ENCODE results near the gene NRIP1. TPM values are rescaled to one million over a fixed set of nuclear protein-coding genes. Genes with fewer than 3 reads are reported as not detected.

Gene NRIP1
- total RNA-seq, 2 experiments from 2014 or later, result 6.1 to 6.5 TPM

DNA sequence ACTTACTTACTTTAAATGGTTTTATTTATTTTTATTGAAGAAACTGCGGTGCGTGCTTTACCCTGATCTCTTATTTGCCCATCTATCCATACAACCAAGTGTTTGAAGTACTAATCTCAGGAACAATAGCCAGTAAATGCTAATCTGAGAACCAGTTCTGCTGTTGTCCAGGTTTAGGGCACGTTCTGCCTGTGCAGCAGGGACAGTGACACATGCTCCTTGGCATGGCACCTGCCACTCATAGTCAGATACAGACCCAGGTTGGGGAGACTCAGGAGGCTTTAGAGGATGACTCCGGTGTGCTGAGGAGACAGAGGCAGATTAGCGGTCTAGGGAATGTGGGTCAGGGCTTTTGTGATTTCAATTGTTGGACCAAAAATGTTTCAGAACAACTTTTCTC is 83.6 kb downstream of the NRIP1 start:
- H3K9me3 Mint-ChIP-seq, result no peaks in the 10 kb centered on the region
- no peak overlapping the region for H3K4me3 Mint-ChIP-seq
- H3K4me1 Mint-ChIP-seq (ENCODE audit: low read depth), result peaks cover 12% of the 10 kb centered on the region
- intact Hi-C loops (cut with micrococcal nuclease), result no loop called here
- CTCF ChIA-PET, result no interaction called here
- no peaks in the 10 kb centered on the region for H3K27me3 Mint-ChIP-seq (ENCODE audit: low read depth)
- no peak overlapping the region for H3K27ac Mint-ChIP-seq
- DNase-seq, result no peak
- peaks cover 8% of the 10 kb centered on the region for H3K36me3 Mint-ChIP-seq (ENCODE audit: low read depth)

DNA sequence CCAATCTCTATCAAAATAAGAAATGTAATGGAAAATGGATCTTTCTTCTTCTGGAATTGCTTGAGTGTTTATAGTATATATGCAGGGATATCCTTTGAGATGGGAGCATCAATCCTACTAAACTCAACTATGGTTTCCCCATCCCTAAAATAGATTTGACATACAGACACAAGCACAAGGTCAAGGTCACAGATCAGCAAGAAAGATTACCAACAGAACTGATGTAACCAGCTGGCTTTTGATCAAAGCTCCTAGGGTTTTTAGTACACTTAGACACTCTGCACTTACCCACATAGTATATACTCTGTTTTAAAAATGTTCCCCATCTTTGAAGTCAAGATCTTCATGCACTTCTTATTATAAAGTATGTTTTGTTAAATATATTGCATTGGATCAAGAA is 85.5 kb downstream of the NRIP1 start:
- Mint-ChIP-seq H3K27me3 (ENCODE audit: low read depth) (no peaks in the 10 kb centered on the region), H3K36me3 (ENCODE audit: low read depth) (peaks cover 14% of the 10 kb centered on the region), H3K4me1 (ENCODE audit: low read depth) (peaks cover 6% of the 10 kb centered on the region), H3K27ac (no peak overlapping the region), H3K9me3 (no peaks in the 10 kb centered on the region), H3K4me3 (no peak overlapping the region)
- CTCF ChIA-PET, result no interaction called here
- intact Hi-C loops (cut with micrococcal nuclease), result no loop called here
- no peak for DNase-seq

DNA sequence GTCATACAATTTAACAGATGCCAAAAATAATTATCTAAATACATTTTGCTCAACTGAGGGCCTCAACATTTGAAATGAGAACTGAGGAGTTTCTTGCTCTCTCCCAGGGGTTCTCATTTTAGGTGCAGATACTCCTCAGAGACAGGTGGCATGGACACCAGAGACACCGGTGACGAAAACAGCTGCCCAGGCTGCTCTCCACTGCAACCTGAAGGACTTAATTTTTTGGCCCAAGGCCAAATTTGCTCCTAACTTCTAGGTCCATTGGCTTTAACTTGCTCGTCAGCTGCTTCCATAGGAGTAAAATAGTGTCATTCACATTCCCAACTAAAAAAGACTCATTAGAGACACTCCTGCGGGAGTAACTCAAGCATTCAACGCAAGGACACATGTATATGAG is 87.0 kb downstream of the NRIP1 start:
- no peak overlapping the region for H3K4me3 Mint-ChIP-seq
- H3K4me1 Mint-ChIP-seq (ENCODE audit: low read depth), result peaks cover 2% of the 10 kb centered on the region
- H3K9me3 Mint-ChIP-seq, result no peaks in the 10 kb centered on the region
- peaks cover 13% of the 10 kb centered on the region for H3K36me3 Mint-ChIP-seq (ENCODE audit: low read depth)
- DNase-seq, result no peak
- CTCF ChIA-PET, result no interaction called here
- no peaks in the 10 kb centered on the region for H3K27me3 Mint-ChIP-seq (ENCODE audit: low read depth)
- H3K27ac Mint-ChIP-seq, result no peak overlapping the region
- intact Hi-C loops (cut with micrococcal nuclease), result no loop called here

DNA sequence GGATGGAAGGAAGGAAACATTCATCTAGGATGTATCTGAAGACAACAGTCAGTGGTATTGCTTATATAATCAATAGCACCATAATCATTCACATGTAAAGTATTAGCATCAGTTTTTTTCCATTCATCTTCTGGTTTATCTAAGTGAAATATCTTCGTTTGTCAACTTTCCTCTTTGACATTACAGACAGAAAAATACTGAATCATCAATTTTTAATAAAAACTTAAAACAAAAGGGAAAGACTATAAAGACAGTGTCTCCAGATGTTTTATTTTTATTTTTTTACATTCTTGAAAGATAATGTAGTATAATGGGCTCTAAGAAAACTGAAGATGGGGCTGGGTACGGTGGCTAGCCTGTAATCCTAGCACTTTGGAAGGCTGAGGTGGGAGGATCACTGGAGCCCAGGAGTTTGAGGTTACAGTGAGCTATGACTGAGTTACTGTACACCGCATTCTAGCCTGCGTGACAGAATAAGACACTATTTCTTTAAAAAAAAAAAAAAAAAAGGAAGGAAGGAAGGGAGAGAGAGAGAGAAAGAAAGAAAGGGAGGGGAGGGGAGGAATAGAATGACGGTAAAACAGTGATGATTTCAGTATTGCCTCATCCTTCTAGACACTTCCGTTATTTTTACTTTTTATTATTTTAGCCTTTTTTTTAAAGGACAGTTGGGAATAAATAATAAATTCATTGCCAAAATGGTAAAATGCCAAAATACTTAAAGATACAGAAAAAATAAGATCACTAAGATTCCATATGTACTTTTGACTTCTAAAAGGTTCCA is 89.5 kb downstream of the NRIP1 start:
- Mint-ChIP-seq H3K9me3 (no peaks in the 10 kb centered on the region), H3K4me1 (ENCODE audit: low read depth) (no peaks in the 10 kb centered on the region), H3K4me3 (no peak overlapping the region), H3K27ac (no peak overlapping the region), H3K36me3 (ENCODE audit: low read depth) (peaks cover 13% of the 10 kb centered on the region), H3K27me3 (ENCODE audit: low read depth) (no peaks in the 10 kb centered on the region)
- intact Hi-C loops (cut with micrococcal nuclease), result no loop called here
- no peak for DNase-seq
- CTCF ChIA-PET, result no interaction called here

DNA sequence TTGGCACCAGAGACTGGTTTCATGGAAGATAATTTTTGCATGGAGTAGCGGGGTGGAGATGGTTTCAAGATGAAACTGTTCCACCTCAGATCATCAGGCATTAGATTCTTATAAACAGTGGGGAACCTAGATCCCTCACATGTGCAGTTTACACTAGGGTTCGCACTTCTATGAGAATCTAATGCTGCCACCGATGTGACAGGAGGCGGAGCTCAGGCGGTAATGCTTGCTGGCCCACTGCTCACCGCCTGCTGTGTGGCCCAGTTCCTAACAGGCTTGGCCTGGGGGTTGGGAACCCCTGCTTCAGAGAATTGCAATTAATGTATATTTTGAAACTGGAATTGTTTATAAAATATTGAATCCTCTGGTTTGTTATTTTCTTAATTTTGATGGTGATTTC is 92.1 kb downstream of the NRIP1 start:
- peaks cover 24% of the 10 kb centered on the region for H3K36me3 Mint-ChIP-seq (ENCODE audit: low read depth)
- DNase-seq, result no peak
- no peaks in the 10 kb centered on the region for H3K27me3 Mint-ChIP-seq (ENCODE audit: low read depth)
- no peak overlapping the region for H3K27ac Mint-ChIP-seq
- H3K4me3 Mint-ChIP-seq, result no peak overlapping the region
- peaks cover 3% of the 10 kb centered on the region for H3K4me1 Mint-ChIP-seq (ENCODE audit: low read depth)
- no peaks in the 10 kb centered on the region for H3K9me3 Mint-ChIP-seq
- CTCF ChIA-PET, result no interaction called here
- intact Hi-C loops (cut with micrococcal nuclease), result no loop called here

DNA sequence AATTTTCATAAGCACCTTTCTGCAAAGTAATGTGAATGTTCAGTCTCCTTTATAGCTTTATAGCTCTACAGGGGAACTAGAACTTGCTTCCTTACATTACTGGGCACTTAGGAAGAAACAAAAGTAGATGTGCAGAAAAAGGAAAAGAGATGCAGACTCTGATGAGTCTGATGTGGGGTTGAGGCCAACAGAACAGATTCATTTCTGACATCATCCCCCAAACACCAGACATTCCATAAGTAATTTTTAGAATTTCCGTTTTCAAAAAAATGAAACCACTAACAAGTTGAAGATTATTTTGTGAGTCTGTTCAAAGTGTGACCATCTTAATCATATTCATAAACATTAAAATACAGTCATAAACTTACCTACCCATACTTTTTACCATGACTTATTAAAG is 96.0 kb downstream of the NRIP1 start:
- CTCF ChIA-PET, result no interaction called here
- Mint-ChIP-seq H3K27ac (no peak overlapping the region), H3K4me1 (ENCODE audit: low read depth) (peaks cover 3% of the 10 kb centered on the region), H3K36me3 (ENCODE audit: low read depth) (peaks cover 46% of the 10 kb centered on the region), H3K9me3 (no peaks in the 10 kb centered on the region), H3K4me3 (no peak overlapping the region), H3K27me3 (ENCODE audit: low read depth) (no peaks in the 10 kb centered on the region)
- intact Hi-C loops (cut with micrococcal nuclease), result no loop called here
- DNase-seq, result no peak

DNA sequence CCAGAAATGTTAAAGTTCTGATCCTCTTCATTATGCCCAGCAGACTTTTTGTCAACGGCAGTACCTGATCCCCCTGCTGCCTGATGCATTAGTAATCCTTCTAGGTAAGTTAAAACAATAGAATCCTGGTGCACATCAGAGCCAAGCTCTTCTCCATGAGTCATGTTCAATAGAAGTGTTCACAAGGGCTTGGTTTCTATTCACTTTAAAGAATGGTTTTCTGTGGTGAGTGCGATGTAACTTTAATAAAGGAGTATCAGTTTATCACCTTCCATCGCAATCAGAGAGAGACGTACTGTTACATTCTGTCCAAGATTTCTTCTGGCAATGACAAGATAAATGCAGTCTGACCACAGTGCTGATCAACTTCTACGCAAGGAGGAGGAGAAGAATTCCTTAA is 96.8 kb downstream of the NRIP1 start:
- H3K4me3 Mint-ChIP-seq, result no peak overlapping the region
- intact Hi-C loops (cut with micrococcal nuclease), result no loop called here
- peaks cover 52% of the 10 kb centered on the region for H3K36me3 Mint-ChIP-seq (ENCODE audit: low read depth)
- no peak for DNase-seq
- H3K9me3 Mint-ChIP-seq, result no peaks in the 10 kb centered on the region
- peaks cover 3% of the 10 kb centered on the region for H3K4me1 Mint-ChIP-seq (ENCODE audit: low read depth)
- no peaks in the 10 kb centered on the region for H3K27me3 Mint-ChIP-seq (ENCODE audit: low read depth)
- H3K27ac Mint-ChIP-seq, result no peak overlapping the region
- CTCF ChIA-PET, result no interaction called here

DNA sequence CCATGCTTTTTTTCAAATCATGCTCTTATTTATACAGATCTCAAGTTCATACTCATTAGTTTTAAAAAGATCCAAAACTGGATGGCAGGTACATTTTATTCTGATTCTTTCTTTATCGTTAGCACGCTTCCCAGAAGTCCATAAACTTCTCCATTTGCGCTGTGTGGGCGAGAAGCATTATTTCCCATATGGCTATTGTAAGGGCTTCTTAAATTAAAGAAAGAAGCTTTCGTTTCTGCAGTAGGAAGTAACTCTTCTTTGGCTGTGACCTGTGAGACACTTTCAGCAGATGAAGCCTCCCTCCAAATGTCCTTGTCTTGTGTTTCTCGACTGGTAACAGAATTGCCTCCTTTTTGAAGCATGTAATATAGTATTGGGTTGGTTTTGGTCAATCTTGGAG is 100.2 kb downstream of the NRIP1 start:
- Mint-ChIP-seq H3K4me1 (ENCODE audit: low read depth) (peaks cover 3% of the 10 kb centered on the region), H3K27ac (no peak overlapping the region), H3K9me3 (no peaks in the 10 kb centered on the region), H3K36me3 (ENCODE audit: low read depth) (peaks cover 50% of the 10 kb centered on the region), H3K27me3 (ENCODE audit: low read depth) (no peaks in the 10 kb centered on the region), H3K4me3 (no peak overlapping the region)
- intact Hi-C loops (cut with micrococcal nuclease), result no loop called here
- CTCF ChIA-PET, result no interaction called here
- DNase-seq, result no peak

DNA sequence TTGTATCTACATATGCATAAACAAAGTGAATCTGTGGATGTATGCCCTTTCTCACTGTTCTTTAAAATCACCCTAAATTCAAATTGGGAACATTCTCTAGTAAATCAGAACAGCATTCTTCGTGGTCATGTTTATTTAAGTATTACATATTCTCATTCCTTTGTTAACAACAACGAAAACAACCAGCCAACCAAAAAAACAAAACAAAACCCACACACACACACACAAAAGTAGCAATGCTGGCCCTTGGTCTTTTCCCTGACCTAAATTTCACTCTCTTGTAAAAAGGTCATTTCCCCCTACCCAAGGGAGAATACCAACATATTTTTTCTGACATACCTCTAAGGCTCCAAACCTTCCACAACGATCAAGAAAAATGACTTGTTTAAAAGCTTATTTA is 102.6 kb downstream of the NRIP1 start:
- CTCF ChIA-PET, result no interaction called here
- intact Hi-C loops (cut with micrococcal nuclease), result no loop called here
- H3K27me3 Mint-ChIP-seq (ENCODE audit: low read depth), result no peaks in the 10 kb centered on the region
- H3K4me3 Mint-ChIP-seq, result no peak overlapping the region
- no peaks in the 10 kb centered on the region for H3K9me3 Mint-ChIP-seq
- H3K27ac Mint-ChIP-seq, result no peak overlapping the region
- DNase-seq, result no peak
- no peaks in the 10 kb centered on the region for H3K4me1 Mint-ChIP-seq (ENCODE audit: low read depth)
- peaks cover 31% of the 10 kb centered on the region for H3K36me3 Mint-ChIP-seq (ENCODE audit: low read depth)

DNA sequence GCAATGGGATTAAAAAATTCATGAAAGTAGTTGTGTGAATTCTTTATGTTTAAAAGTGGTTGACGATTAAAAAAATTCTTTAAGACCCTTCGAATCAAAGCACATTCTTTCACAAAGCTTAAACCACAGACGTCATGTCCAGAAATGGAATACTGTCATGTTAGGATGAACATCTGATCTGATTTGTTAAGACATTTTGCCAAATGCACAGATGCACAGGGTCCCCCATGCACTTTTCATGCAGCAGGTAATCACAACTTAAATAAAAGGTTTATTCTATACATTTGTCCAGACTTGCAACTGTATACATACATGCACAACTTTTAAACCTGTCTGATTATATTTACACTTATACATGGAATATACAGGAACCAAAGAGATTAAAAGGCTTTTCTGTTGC is 103.3 kb downstream of the NRIP1 start:
- no peaks in the 10 kb centered on the region for H3K27me3 Mint-ChIP-seq (ENCODE audit: low read depth)
- no peaks in the 10 kb centered on the region for H3K9me3 Mint-ChIP-seq
- no peaks in the 10 kb centered on the region for H3K4me1 Mint-ChIP-seq (ENCODE audit: low read depth)
- no peak overlapping the region for H3K27ac Mint-ChIP-seq
- intact Hi-C loops (cut with micrococcal nuclease), result no loop called here
- no peak overlapping the region for H3K4me3 Mint-ChIP-seq
- DNase-seq, result no peak
- H3K36me3 Mint-ChIP-seq (ENCODE audit: low read depth), result peaks cover 24% of the 10 kb centered on the region
- CTCF ChIA-PET, result no interaction called here

DNA sequence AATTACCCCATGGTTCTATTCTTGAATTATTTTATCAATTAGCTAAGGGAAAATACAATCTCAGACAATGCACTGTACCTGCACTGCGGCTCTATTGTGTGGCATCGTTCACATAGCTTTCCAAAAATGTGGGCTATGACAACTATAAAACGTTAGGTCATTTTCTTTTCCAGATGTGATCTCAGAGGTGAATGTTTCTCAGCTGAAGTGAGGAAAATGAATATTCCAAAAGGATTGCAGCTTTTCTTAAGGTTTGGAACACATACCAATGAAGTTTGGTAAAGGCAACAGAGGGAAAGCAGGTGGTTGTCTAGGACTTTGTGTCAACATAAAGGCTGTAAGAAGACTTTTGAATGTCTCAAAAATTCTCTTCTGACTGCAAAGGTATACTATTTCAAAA is 105.5 kb downstream of the NRIP1 start:
- Mint-ChIP-seq H3K36me3 (ENCODE audit: low read depth) (peaks cover 6% of the 10 kb centered on the region), H3K9me3 (no peaks in the 10 kb centered on the region), H3K27ac (no peak overlapping the region), H3K4me3 (no peak overlapping the region), H3K4me1 (ENCODE audit: low read depth) (no peaks in the 10 kb centered on the region), H3K27me3 (ENCODE audit: low read depth) (no peaks in the 10 kb centered on the region)
- DNase-seq, result no peak
- CTCF ChIA-PET, result interaction anchor here (0.6 kb wide), 1 partner anchor 172 kb away, joined by 4 read pairs; no protein-coding TSS in a partner anchor
- intact Hi-C loops (cut with micrococcal nuclease), result no loop called here

DNA sequence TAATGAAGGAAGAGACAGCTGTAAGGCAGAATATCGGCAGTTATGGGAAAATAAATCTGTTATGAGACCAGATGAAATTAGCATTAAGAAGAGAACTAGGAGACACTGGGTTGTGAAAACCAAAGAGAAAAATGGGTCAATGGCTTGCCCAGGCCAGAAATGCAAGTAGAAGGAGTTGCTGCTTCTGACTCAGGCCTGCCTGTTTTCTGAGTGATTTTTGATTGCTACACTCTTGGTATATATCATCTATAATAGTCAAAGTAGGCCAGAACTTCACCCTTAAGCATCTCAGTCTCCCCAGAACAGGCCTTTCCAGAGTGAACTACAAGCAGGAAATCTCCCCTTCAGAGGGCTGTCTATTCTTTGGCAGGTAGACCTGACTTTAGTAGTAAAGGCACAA is 107.0 kb downstream of the NRIP1 start:
- no peaks in the 10 kb centered on the region for H3K36me3 Mint-ChIP-seq (ENCODE audit: low read depth)
- CTCF ChIA-PET, result no interaction called here
- no peak overlapping the region for H3K4me3 Mint-ChIP-seq
- no peak overlapping the region for H3K27ac Mint-ChIP-seq
- no peaks in the 10 kb centered on the region for H3K9me3 Mint-ChIP-seq
- H3K27me3 Mint-ChIP-seq (ENCODE audit: low read depth), result no peaks in the 10 kb centered on the region
- no peaks in the 10 kb centered on the region for H3K4me1 Mint-ChIP-seq (ENCODE audit: low read depth)
- intact Hi-C loops (cut with micrococcal nuclease), result no loop called here
- DNase-seq, result no peak

DNA sequence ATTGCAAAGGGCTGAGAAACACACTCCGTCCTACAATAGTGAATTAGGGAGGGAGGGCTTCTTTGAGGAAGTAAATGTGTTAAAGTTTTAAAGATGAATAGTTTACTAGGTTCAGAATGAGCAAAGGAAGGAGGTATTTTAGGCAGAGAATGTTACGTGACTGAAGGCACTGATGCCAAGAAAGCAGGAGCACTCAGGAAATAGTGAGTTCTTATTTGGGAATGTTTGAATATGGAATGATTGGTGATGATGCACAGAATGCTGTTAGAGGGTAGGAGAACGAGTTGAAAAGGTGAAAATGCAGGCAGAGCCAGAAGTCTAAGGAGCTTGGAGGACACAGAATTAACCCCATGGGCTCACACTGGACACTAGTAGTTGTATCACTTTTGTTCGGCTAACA is 108.0 kb downstream of the NRIP1 start:
- no peaks in the 10 kb centered on the region for H3K9me3 Mint-ChIP-seq
- H3K27me3 Mint-ChIP-seq (ENCODE audit: low read depth), result no peaks in the 10 kb centered on the region
- H3K36me3 Mint-ChIP-seq (ENCODE audit: low read depth), result no peaks in the 10 kb centered on the region
- no peak overlapping the region for H3K27ac Mint-ChIP-seq
- H3K4me3 Mint-ChIP-seq, result no peak overlapping the region
- CTCF ChIA-PET, result no interaction called here
- intact Hi-C loops (cut with micrococcal nuclease), result no loop called here
- no peak for DNase-seq
- H3K4me1 Mint-ChIP-seq (ENCODE audit: low read depth), result no peaks in the 10 kb centered on the region

Measured in activated naive CD4-positive, alpha-beta T cell treated with anti-CD3 and anti-CD28 coated beads for 36 hours (primary cell).